K562 (cell line): Measurements from ENCODE around the gene SAMD14. TPM values are rescaled to one million over a fixed set of nuclear protein-coding genes. Genes with fewer than 3 reads are reported as not detected.

Experiments
- BCOR ChIP-seq: fragments of 450-650 bp; IDR thresholded peaks from 2 replicates; pipeline ENCODE4 v1.6.1; 2016
- FOXM1 ChIP-seq, 2 experiments: fragments of 450-650 bp in 1 of 2; sonication (generic) in 1 of 2; formaldehyde crosslinking in 1 of 2; IDR thresholded peaks; 2 replicates each; pipeline versions ENCODE4 v1.6.1 to v1.9.0; 2017 to 2022; ENCODE audit warnings: low read depth in 2 of 2, mild to moderate bottlenecking in 2 of 2, missing genetic modification reagents in 1 of 2, moderate library complexity in 1 of 2
- HNRNPH1 ChIP-seq: fragments of 200-400 bp; formaldehyde crosslinking; optimal IDR thresholded peaks from 2 replicates; pipeline ENCODE3; 2017; ENCODE audit warnings: low read depth, mild to moderate bottlenecking, low read length, moderate library complexity
- NR1H2 ChIP-seq: sonication (generic); formaldehyde crosslinking; IDR thresholded peaks from 2 replicates; pipeline ENCODE4 v1.4.0; 2020; ENCODE audit warnings: mild to moderate bottlenecking, missing genetic modification reagents
- RBFOX2 ChIP-seq: fragments of 200-400 bp; formaldehyde crosslinking; IDR thresholded peaks from 2 replicates; pipeline ENCODE4 v1.6.1; 2017; ENCODE audit warnings: low read depth, mild to moderate bottlenecking, low read length, moderate library complexity
- SIN3B ChIP-seq: fragments of 450-650 bp; IDR thresholded peaks from 2 replicates; pipeline ENCODE4 v1.6.1; 2017; ENCODE audit warnings: low read depth, mild to moderate bottlenecking, moderate library complexity
- TFE3 ChIP-seq: fragments of 450-650 bp; formaldehyde crosslinking; IDR thresholded peaks from 2 replicates; pipeline ENCODE4 v1.4.0; 2020; ENCODE audit warnings: mild to moderate bottlenecking, mixed read lengths
- USF1 ChIP-seq: sonication (generic); formaldehyde crosslinking; IDR thresholded peaks from 2 replicates; pipeline ENCODE4 v1.9.0; 2022; ENCODE audit warnings: mild to moderate bottlenecking, missing genetic modification reagents
- ZBTB11 ChIP-seq, 3 experiments: fragments of 200-800 bp in 1 of 3; fragments of 250-450 bp in 1 of 3; fragments of 450-650 bp in 1 of 3; sonication (Bioruptor Pico) in 1 of 3; sonication (Bioruptor generic) in 1 of 3; formaldehyde crosslinking in 1 of 3; IDR thresholded peaks; 2 replicates each; pipeline versions ENCODE4 v1.6.1 to v1.8.0; 2016 to 2022; ENCODE audit warnings: mild to moderate bottlenecking in 2 of 3, missing genetic modification characterization in 2 of 3, missing compliant biosample characterization in 1 of 3, moderate library complexity in 1 of 3
- ZBTB12 ChIP-seq: fragments of 250-450 bp; sonication (Bioruptor Pico); IDR thresholded peaks from 2 replicates; pipeline ENCODE4 v1.4.0; 2020
- ZNF609 ChIP-seq: sonication (generic); formaldehyde crosslinking; IDR thresholded peaks from 2 replicates; pipeline ENCODE4 v1.8.1; 2023; ENCODE audit warnings: missing genetic modification reagents, mild to moderate bottlenecking, borderline replicate concordance
- polyA plus RNA-seq, 8 experiments: library from polyadenylated mRNA; depleted of rRNA in 4 of 8; stranded (reverse) in 5 of 8; unstranded in 3 of 8; fragments of >200 nt; fragmentation: Nextera tagmentation in 2 of 8; fragmentation: Illumina TruSeq in 1 of 8; extraction: Ambion mirVana in 2 of 8; extraction: Trizol in 1 of 8; gene quantifications; 2 replicates each; pipeline versions ENCODE4 v1.2.1 to v1.2.3, GENCODE V29; 2011 to 2014; ENCODE audit warnings: inconsistent platforms in 1 of 8, missing spikeins in 1 of 8
- total RNA-seq, 7 experiments: library from RNA; depleted of rRNA in 6 of 7; stranded (reverse); fragments of >200 nt in 6 of 7; fragmentation: Illumina TruSeq in 2 of 7; extraction: Trizol in 2 of 7; gene quantifications; 2 replicates each; pipeline versions ENCODE4 v1.2.1 to v1.2.3, GENCODE V29; 2011 to 2021; ENCODE audit warnings: low replicate concordance in 1 of 7

Gene SAMD14
- total and polyA plus RNA-seq, 9 of the 15 experiments (the other 6 are each of a cell fraction or from before 2014, with no cell fraction given), result 0.04 to 0.07 TPM; not detected in 7

GRCh38 chr17:50161023-50161910 is 31.3 kb upstream of the SAMD14 start (continued):
- TF ChIP-seq ZBTB11 (CRISPR knock-in tag; IDR thresholded peaks at IDR 0.05) (no peak), ZNF609 (no peak), TFE3 (CRISPR knock-in tag) (no peak), NR1H2 (0 out of 2 replicates have a peak, but pooled peaks have one; percentile 20), USF1 (CRISPR knock-in tag) (no peak; the same call in 1 of the 2 replicates), BCOR (peak; percentile 45; the same call in 1 of the 2 replicates), ZBTB12 (CRISPR knock-in tag) (no peak), RBFOX2 (peak; percentile 58), SIN3B (0 out of 2 replicates have a peak, but pooled peaks have one; percentile 15), HNRNPH1 (no peak), FOXM1 (IDR thresholded peaks at IDR 0.05; ENCODE audit: low read depth) (no peak), FOXM1 (CRISPR knock-in tag; IDR thresholded peaks at IDR 0.05; ENCODE audit: low read depth) (0 out of 2 replicates have a peak, but pooled peaks have one; percentile 71)
